DND-41 (cell line): Measurements from ENCODE around the gene GTPBP2.

Experiments used
- CTCF ChIP-seq: IDR thresholded peaks from 2 replicates; pipeline ENCODE4 v1.5.1; 2012; ENCODE audit warnings: borderline replicate concordance, low read length, moderate library complexity, mild to moderate bottlenecking; ENCODE audit not compliant: poor library complexity, severe bottlenecking; ENCODE audit errors: extremely low read depth
- EZH2 ChIP-seq: IDR thresholded peaks from 3 replicates; pipeline ENCODE4 v1.6.1; 2012; ENCODE audit warnings: borderline replicate concordance, low read depth, mild to moderate bottlenecking, moderate library complexity, low read length, inconsistent platforms; ENCODE audit not compliant: severe bottlenecking

- TF ChIP-seq CTCF (no peak), EZH2 (no peak)
Observed at GRCh38 chr6:43671011-43671800, 42.1 kb upstream of the GTPBP2 start.
